ENCODE results near the gene CBFA2T2.

Gene CBFA2T2

DNA sequence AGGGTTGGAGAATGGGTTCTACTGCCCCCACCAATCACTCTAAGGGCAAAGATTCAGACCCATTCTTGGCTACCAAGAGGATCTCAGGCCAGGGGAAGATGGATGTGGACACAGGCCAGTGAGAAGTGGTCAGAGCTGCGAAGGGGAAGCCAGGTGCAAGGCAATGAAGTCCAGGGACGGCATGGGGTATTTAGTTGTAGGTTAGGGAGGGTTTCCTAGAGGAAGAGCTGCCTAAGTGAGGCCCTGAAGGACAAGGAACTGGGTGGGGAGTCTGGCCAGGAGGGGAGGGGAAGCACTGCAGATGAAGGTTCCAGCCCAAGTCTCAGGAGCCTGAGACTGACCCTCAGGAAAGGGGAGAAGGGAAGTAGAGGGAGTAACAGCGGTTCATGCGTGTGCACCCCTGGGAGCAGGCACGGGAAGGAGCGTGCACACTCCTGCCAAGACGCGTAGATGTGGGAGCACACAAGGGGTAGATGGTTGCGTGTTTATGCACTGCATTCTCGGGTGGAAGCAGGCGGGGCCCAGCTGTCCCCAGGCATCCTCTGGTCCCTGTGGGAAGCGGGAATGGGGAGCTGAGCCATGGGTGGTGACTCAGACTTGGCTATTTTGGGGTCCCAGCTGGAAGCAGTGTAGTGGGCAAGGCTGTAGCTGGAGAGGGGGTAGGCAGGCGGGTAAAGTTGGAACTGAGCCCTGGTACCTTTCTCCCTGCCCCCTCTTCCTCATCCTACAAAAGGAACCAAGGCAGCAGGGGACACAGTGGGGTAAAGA lies 180.2 kb downstream of the CBFA2T2 start:
- DNase-seq, result no peak

DNA sequence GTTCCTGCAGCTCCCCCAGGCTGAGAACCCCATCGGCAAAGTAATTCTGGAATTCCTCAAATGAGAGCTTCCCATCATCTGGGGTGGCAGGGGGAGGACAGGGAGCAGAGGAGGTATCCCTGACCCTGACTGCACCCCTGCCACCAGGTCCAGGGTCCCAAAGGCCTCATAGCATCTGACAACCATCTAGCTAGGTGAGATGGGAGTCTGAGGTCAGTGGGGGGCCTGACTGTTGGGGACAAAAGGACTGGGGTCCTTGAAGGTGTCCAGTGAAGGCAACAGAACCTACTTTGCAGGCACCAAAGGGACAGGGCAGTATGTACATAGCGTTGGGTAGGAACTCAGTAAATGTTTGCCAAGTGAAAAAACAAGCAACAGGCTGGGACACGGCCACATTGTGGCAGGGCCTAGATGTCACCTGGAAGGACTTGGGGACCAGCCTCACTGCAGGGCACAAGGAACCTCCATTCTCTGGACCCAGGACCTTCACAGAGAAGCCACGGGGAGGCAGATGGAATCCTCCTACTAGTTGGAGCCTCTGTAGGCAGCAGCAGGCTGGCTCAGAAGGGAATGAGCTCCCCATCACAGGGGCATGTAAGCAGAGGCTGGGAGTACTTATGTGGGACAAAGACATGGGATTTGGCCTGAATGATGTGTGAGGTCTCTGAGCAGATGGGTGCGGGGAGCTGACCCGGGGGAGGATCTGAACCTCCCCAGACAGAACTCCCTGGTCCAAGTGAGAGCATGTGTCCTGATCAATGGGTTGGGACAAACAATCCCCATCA lies 181.0 kb downstream of the CBFA2T2 start:
- DNase-seq, result no peak

DNA sequence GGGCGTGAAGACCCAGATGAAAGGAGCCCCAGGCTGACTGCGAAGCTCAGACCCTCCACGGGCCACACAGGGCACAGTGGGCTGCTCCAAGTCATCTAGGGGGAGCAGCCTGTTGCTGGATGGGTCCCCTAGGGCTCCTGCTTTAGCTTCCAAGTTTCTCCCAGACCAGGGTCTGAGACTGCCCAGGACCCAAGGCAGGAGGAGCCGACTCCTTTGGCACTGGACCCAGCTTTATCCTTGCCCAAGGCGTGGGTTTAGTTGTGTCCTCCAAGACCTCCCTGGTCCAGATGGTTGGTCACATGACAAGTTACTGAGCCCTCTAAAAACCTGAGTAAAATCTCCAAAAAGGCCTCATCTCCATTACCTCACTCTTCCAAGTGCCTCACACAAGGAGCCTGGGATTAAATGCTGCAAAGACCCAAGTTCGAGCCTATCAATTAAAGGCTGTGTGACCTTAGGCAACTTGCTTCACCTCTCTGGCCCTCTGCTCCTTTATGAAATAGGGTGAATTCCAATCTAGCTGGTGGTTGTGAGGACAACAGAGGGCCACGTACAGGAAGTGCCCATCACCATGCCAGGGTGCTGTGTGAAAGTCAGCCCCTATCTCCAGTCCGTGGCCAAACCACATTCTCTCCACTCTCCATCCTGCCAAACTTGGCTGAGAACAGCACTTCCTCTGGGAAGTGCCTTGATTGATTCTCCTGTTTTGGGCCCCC lies 181.8 kb downstream of the CBFA2T2 start:
- DNase-seq, result no peak

DNA sequence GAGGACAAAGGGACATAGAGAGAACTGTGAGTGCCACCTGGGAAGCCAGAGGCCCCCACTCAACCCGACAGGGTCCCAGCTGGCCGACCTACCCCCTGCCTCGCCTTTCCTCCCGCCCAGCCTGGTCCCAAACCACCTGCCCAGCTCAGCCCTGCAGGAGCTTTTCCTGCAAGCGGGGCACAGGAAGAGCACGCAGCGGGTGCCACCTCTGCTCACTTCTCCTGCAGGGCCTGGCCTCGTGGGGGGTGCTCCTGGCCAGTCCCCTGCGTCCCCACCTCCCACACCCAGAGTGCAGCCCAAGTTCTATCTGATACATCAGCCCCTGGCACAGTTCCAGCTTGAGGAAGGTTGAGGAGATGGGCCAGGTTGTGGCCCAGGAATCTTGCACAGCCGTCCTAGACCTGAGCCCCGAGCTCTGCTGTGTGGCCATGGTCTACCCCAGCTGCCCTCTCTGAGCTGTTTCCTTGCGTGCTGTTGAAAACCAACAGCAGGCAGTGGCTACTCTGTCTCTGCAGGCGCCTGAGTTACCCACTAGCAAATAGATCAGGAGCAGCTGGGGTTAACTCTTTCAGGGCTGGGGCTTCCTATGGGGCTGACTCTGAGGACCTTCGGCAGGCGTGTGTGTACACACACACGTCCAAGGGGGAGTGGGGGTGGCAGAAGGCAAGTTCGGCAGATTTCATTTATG lies 182.7 kb downstream of the CBFA2T2 start:
- no peak for DNase-seq

DNA sequence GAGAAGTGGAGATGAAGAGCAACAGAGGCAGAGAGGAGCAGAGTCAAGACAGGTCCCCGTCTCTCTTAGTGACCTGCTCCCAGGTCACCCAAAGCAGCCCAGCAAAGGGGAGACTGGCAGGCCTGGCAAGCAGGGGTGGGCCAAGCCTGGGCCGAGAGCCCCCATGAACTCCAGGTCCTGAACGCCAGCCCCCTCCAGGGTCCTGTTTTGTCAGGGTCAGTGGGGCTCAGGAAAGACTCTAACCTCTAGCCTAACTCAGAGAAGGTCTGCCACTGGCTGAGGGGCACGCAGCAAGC lies 183.2 kb downstream of the CBFA2T2 start:
- DNase-seq, result no peak

DNA sequence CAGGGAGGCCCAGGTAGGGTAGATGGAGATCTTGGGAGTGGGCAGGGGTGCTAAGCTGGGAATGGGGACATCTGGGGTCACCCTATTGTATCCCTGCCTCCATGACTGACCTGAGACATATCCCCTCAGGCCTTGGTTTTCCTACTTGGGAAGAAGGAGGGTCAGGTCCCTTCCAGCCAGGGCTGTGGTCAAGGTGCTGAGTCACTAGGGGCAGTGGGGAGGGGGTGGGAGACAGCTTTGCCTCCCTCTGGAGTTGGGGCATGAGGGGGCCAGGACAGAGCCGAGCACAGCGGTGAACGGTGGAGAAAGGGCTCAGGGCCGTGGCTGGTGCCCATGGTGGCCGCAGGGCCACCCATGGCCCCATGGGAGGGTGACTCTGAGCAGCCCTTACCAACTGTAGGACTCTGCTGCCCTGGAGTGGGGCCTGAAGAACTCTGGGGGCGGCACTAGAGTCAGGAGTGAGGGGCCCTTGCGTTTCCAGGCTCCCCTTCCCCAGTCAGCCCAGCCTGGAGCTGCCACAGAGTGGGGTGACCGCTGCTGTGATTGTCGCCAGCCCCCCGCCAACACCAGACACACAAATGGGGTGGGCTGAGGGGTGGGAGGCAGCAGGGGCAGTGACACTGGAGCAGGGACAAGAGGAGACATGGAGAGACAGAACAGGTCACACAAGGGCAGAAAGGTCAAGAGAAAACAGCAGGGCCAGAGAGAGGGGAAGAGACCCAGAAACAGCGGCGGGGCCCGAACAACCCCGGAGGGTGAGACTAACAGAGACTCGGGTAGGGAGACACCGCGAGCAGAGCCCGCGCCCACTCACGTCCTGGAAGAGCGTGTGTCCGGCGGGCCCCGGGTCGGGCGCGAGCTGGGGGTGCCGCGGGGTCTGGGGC lies 183.8 kb downstream of the CBFA2T2 start:
- DNase-seq, result no peak

DNA sequence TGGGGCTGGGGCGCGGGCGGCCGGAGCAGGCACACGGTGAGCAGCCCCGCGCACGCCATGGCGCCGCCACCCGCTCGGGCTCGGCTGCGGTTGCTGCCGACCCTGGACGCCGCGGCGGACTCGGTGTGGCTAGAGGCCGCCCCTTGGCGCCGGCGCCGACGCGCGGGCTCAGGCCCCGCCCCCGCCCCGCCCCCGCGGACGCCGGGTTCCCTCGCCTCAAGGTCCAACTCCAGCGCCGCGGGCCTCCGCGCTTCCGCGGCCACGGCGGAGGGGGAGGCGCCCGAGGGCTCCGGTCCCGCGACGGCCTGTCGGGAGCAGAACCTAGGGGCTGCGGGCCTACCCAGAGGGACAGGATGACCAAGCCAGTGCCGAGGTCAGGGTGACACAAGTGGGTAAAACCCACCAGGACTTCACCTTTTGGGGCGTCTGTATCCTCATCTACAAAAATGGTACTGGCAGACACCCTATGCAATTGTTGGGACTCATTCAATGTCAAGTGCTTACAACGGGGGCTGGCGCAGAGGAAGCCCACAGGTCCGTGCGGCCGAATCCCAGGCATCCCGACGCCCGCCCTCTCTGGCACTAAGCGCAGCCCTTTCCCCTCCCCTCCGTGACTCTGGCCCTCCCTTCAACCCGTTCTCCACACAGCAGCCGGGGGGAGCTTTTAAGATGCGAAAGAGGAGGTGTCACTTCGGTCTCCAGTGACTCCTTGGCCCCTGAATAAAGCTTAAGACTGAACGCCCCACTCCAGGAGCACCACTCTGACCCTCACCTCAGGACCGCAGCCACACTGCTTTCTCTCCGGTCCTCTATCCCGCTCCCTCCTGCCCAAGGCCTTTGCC lies 184.6 kb downstream of the CBFA2T2 start, which contains the start of gene NECAB3:
Gene NECAB3 (minus strand): TSS at position 135 of the 842 bp plus-strand sequence. CDS start 76 bp downstream, at position 59.
- DNase-seq, result peak; percentile 69

DNA sequence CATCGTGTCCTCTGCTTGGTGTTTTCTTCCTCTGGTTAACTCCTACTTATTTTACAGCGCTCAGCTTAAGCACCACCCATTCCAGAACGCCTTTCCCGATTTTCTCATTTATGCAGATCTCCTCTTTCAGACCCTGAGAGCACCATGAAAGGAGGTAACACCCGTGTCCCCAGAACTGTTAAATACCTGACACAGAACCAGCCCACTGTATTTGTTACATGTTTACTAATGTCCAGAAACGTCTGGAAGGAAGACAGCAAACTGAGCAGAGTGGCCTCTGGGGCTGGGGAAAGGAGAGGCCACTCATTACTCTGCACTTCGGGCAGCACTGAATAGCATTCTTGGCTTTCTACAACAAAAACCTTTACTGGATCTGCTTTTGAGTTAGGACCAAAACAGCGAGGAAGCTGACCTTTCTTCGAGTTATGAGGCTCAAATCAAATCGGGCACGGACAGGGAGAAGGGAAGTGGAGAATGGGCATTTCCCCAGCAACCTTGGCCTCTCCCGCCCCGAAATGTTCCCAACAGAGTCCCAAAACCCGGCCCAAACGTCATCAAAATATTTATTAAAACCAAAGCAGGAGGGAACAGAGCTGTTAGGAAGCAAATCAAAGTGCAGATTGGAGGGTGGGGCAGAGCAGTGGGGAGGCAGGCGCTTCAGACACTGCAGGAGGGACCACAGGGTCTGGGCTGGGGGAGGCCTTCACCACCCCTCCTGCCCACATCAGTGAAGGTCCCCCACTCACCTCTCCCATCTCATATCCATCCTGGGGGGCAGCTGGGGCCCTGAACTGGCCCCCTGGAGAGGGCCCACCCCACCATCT lies 185.5 kb downstream of the CBFA2T2 start:
- DNase-seq, result no peak

DNA sequence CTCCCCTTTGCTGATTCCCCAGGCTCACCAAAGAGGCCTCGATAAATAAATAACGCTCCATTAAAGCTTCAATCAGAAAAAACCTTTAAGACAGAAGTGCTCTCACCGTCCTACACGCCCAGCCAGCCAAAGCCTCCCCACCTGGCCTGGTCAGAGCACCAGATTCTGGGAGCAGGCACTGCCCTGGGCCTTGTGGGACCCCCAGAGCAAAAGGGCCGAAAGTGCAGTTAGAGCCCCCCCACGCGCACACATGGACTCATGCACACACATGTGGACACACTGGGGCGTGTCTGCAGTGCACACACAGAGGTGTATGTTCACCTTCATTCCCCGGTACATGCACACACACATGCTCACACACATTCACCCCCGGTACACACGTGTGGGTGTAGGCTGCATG lies 186.2 kb downstream of the CBFA2T2 start:
- no peak for DNase-seq

DNA sequence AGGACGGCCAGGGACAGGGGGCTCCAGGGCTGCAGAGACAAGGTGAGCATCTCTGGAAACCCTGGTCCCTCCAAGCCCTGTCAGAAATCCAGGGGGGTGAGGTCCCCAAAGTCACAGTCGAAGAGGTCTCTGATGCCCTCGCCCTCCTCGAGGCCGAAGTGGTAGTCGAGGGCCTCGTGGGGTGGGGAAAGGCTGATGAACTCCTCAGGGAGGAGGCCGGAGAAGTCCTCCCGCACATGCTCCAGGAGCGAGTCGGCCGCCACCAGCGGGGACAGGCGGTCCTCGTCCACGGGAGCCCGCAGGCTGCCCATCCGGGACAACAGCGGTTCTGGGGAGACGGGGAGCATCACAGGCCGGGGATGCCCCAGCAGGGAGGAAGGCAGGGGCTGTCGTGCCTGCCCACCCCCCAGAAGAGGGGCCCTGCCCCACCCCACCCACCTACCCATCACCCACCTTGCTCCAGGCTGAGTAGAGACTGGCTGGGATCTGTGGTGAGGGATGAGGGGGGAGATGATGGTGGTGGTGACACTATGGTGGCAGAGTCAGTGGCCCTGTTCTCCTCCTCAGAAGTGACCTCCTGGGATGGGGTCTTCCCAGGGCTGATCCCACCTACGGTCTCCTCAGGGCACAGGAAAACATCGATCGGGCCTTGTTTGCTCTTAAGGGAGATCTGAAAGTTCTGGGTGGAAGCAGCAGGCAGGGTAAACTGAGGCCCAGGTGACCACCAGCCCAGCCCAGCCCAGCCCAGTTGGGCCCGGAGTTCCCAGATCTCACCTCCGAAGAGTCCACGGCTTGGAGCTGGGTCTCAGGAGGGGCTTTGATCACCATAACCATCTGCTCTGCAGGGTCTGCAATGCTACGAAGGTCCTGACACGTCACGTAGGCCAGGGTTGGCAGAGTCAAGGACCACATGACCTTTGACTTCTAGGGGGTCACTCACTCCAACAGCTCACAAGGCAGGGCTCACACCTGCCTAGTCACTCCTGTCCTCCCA lies 187.1 kb downstream of the CBFA2T2 start:
- no peak for DNase-seq

DNA sequence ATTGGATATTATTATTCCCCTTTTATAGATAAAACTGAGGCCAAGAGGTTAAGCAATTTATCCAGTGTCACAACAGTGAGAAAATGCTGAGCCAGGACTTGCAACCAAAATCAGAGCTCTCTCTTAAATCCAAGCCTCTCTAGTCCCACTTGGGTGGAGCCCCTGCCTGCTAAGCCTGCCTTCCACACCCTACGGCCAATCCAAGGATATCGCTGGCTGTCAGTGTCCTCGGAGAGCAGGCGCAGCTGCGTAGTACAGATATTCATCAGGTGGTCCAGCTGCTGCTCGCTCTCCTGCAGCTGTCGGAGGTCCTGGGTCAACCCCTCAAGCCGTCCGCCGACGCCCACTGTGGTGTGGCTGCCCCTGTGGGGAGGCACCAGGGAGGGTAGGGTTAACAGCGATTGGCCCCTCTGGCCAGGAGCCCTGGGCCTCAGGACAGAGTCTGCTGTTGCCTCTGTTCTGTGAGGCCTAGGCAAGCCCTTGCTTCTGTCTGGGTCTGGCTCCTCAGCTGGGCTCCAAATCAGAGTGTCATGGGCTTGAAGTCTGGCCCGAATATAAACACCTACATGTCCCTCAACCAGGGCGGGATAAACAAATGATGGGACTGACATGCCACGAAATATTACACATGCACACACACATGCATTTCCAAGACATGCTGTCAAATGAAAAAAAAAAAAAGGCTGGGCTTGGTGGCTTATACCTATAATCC lies 188.3 kb downstream of the CBFA2T2 start:
- DNase-seq, result no peak

DNA sequence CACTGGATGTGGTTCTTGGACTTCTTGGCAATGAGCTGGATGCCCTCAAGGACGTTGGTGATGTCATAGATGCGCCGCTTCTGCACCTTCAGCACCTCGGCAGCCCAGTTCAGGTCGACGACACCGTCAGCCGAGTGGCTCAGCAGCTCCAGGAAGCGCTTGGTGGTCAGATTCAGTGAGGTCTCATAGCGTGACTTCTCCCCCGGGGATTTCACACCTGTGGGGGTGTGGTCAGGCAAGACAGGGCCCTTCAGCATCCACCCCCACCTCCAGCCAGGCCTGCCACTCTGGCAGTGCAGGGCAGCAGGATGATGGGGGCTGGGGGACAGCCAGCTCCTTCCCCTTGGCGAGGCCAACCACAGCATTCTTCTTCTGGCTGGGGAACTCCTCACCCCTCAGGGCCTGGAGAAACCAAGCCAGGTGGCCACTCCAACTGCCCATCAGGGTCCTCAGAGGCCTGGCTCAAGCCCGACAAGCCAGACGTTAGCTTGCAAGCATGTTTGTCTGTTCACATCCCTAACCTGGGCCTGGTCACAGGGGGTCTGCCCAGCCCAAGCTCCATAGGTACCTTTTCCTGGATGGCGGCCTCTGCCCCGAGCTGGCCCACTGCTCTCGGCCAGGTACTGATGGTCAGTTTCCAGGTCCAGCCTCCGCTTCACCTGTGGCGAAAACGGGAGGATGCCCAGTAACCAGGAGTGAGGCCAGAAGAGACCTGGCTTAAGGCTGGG lies 190.0 kb downstream of the CBFA2T2 start:
- DNase-seq, result peak; percentile 76

DNA sequence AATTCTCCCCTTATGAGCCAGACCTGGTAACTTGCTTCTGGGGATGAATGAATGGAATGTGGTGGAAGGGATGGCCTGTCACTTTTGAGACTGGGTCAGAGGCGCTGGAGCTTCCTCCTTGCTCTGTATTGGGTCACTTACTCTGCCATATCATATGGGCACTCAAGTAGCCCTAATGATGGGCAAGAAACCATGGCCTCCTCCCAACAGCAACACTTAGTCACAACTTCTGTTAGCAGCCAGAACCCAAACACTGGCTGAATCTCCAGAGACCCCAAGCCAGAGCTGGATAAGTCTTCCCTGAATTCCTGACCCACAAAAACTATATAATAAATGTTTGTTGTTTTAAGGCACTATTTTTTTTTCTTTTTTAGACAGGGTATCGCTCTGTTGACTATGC lies 190.8 kb downstream of the CBFA2T2 start:
- no peak for DNase-seq

DNA sequence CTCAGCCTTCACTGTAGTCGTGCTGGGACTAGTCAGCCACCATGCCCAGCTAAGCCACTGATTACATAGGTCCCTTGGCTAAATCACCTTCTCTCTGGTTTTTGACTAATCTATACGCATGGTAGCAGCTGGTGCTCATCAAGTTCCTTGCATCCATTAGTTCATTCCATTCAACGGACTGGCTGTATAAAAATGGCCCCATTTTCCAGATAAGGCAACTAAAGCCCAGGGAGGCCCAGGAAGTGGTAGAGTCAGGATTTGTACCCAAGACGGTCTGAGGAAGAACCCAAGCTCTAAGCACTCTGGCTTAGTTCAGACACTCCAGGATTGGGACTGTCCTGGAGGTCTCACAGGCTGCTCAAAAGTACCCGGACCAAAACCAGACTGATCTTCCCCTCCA lies 191.4 kb downstream of the CBFA2T2 start:
- no peak for DNase-seq

DNA sequence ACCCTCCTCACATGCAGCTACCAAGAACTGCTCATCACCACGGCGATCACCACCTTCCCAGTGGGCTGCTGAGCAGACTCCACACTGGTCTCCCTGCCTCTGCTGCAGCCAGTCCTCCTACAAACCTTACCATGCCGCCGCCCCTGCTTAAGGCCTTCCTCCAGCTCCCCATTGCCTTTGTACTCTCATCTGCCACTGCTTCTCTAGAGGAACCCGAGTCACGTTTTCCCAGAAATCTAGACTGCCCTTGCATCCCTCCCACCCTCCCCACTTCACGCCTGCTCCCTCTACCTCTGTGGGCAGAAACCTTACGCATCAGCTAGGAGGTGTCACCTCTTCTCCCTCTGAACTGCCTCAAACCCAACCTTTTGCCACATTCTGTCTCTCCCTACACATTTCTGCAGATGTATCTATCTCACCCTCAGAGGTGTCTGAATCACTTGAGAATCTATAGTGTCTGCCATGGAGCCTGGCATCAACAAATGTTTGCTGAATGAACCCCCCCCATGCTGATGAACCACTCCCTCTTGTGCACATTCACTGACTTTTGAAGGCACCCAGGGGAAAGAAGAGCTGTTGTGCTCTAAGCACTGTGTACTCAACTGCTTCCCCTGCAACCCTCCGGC lies 191.9 kb downstream of the CBFA2T2 start:
- DNase-seq, result peak; percentile 42

DNA sequence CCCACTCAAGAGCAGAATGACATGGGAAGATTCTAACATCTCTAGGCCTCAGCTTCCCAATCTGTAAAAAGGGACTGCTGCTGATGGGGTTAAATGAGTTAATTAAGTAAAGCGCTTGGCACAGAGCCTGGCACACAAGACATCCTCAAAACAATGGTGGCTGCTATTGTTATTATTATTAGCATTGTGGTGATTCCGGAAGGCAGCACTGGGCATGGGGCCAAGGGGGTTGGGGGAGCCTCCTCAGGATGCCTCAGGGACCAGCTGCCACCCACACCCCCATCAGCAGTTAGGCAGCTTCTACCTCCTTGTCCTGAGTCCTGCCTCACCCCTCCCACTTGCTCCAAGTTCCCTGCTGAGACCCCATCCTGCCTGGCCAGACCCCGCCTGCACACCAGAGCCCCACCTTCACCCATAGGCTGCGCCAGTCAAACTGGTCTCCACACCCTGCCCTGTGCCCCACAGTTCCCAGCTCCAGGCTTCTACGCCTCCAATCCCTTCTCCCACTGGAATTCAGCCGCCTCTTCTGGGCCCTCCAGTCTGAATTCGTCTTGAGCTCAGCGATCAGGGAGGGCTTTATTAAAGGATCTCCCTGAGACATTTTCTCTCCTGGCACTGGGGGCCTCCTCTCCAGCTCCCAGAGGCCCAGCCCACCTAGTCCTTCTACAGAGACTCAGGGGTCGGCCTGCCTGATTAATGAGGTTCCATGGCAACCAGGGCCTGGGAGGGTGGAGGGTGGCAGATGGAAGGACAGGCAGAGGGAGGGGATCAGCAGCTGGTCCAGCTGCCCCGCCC lies 194.8 kb downstream of the CBFA2T2 start:
- no peak for DNase-seq

Measured in activated CD4-positive, alpha-beta T cell treated with anti-CD3 and anti-CD28 coated beads, Interleukin-2, amount 50 U/mL, for 16 hours (primary cell).